Measurements from ENCODE around the gene TUBG1. TPM values are rescaled to one million over a fixed set of nuclear protein-coding genes. Genes with fewer than 3 reads are reported as not detected.

TUBG1 gene
- total RNA-seq, 2 experiments from 2014 or later, result 113 to 114 TPM

DNA sequence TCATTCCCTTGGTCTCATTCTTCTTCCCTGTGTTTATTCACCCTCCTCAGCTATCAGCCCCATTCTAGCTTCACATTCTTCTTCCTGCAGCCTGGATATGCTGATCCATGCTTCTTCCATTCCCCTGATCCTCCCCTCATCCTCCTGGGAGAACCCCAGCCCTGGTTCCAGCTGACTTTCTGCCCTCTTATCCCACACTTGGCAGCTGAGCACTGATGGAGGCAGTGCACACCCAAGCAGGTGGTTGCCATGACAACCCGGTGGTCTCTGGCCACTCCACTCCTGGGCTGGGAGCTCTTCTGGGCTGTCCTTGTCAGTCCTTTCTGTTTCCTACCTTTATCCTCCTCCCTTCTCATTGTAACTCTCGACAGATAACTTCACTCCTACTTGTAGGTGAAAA is 32.9 kb downstream of the TUBG1 start:
- H3K36me3 ChIP-seq (ENCODE audit: insufficient read depth, low read length), result no peaks in the 10 kb centered on the region
- no peaks in the 10 kb centered on the region for H3K79me2 ChIP-seq (ENCODE audit: insufficient read depth, low read depth, low read length)
- no peaks in the 10 kb centered on the region for H4K20me1 ChIP-seq (ENCODE audit: insufficient read depth, low read length)
- BruUV-seq (replicated peaks), result no TSS peak
- peak overlapping the region; percentile 21; the same call in 1 of the 2 replicates for H3K4me2 ChIP-seq (ENCODE audit: low read length)
- H3K27ac ChIP-seq (ENCODE audit: low read depth, low read length, poor library complexity, severe bottlenecking), result no peak overlapping the region
- ChIA-PET POLR2A (interaction anchor here (0.9 to 1.1 kb wide), 2 partner anchors 64 to 71 kb away, joined by 3 to 4 read pairs; no protein-coding TSS in a partner anchor), CTCF (ENCODE audit: unreplicated experiment) (no interaction called here)
- H3K9me2 ChIP-seq (ENCODE audit: insufficient read depth, low read length), result no peaks in the 10 kb centered on the region
- TF ChIP-seq CTCF (conservative IDR thresholded peaks at IDR 0.05; ENCODE audit: low read length) (no peak), EZH2phosphoT487 (IDR thresholded peaks at IDR 0.05; ENCODE audit: borderline replicate concordance, low read depth, low read length) (no peak)
- no peak overlapping the region for H2AFZ ChIP-seq (ENCODE audit: low read length)
- intact Hi-C loops (cut with micrococcal nuclease; ENCODE audit: unreplicated experiment), result no loop called here
- H3K9me3 ChIP-seq (ENCODE audit: low read length), result no peaks in the 10 kb centered on the region
- peaks cover 7% of the 10 kb centered on the region for H3K4me1 ChIP-seq (ENCODE audit: insufficient read depth, low read length, poor library complexity, severe bottlenecking)
- DNase-seq (ENCODE audit: low spot score), result no peak
- H3K4me3 ChIP-seq (ENCODE audit: low read depth, low read length, poor library complexity, severe bottlenecking), result no peak overlapping the region

GRCh38 chr17:42647778-42648177 is 38.3 kb downstream of the TUBG1 start:
- Histone ChIP-seq H3K4me3 (ENCODE audit: low read depth, low read length, poor library complexity, severe bottlenecking) (no peak overlapping the region), H3K27ac (ENCODE audit: low read depth, low read length, poor library complexity, severe bottlenecking) (no peak overlapping the region), H3K9me3 (ENCODE audit: low read length) (no peaks in the 10 kb centered on the region), H3K36me3 (ENCODE audit: insufficient read depth, low read length) (no peaks in the 10 kb centered on the region), H3K4me2 (ENCODE audit: low read length) (peak overlapping the region; percentile 39), H3K79me2 (ENCODE audit: insufficient read depth, low read depth, low read length) (no peaks in the 10 kb centered on the region), H2AFZ (ENCODE audit: low read length) (peak overlapping the region; percentile 54), H4K20me1 (ENCODE audit: insufficient read depth, low read length) (no peaks in the 10 kb centered on the region), H3K4me1 (ENCODE audit: insufficient read depth, low read length, poor library complexity, severe bottlenecking) (peaks cover 12% of the 10 kb centered on the region), H3K9me2 (ENCODE audit: insufficient read depth, low read length) (no peaks in the 10 kb centered on the region)
- ChIA-PET POLR2A (interaction anchor here (0.7 to 1.6 kb wide), 3 partner anchors 9 to 15 kb away, joined by 3 to 4 read pairs (median 4); no protein-coding TSS in a partner anchor), CTCF (ENCODE audit: unreplicated experiment) (interaction anchor here (0.6 kb wide), 1 partner anchor 11 kb away, joined by 3 read pairs; no protein-coding TSS in a partner anchor)
- BruUV-seq (replicated peaks), result no TSS peak
- DNase-seq (ENCODE audit: low spot score), result peak; percentile 17
- TF ChIP-seq EZH2phosphoT487 (IDR thresholded peaks at IDR 0.05; ENCODE audit: borderline replicate concordance, low read depth, low read length) (no peak), CTCF (conservative IDR thresholded peaks at IDR 0.05; ENCODE audit: low read length) (no peak)
- intact Hi-C loops (cut with micrococcal nuclease; ENCODE audit: unreplicated experiment), result no loop called here

- ChIA-PET POLR2A (no interaction called here), CTCF (ENCODE audit: unreplicated experiment) (no interaction called here)
- TF ChIP-seq EZH2phosphoT487 (IDR thresholded peaks at IDR 0.05; ENCODE audit: borderline replicate concordance, low read depth, low read length), result no peak
- TF ChIP-seq CTCF (conservative IDR thresholded peaks at IDR 0.05; ENCODE audit: low read length), result no peak
- Histone ChIP-seq H3K4me3 (ENCODE audit: low read depth, low read length, poor library complexity, severe bottlenecking) (no peak overlapping the region), H2AFZ (ENCODE audit: low read length) (no peak overlapping the region), H3K9me3 (ENCODE audit: low read length) (no peaks in the 10 kb centered on the region), H4K20me1 (ENCODE audit: insufficient read depth, low read length) (no peaks in the 10 kb centered on the region), H3K4me2 (ENCODE audit: low read length) (no peak overlapping the region), H3K79me2 (ENCODE audit: insufficient read depth, low read depth, low read length) (no peaks in the 10 kb centered on the region), H3K36me3 (ENCODE audit: insufficient read depth, low read length) (no peaks in the 10 kb centered on the region), H3K9me2 (ENCODE audit: insufficient read depth, low read length) (no peaks in the 10 kb centered on the region), H3K4me1 (ENCODE audit: insufficient read depth, low read length, poor library complexity, severe bottlenecking) (peaks cover 11% of the 10 kb centered on the region), H3K27ac (ENCODE audit: low read depth, low read length, poor library complexity, severe bottlenecking) (no peak overlapping the region)
- BruUV-seq (replicated peaks), result no TSS peak
- no peak for DNase-seq (ENCODE audit: low spot score)
- intact Hi-C loops (cut with micrococcal nuclease; ENCODE audit: unreplicated experiment), result no loop called here
These were observed 41.9 kb downstream of the TUBG1 start for GRCh38 chr17:42651392-42651791.
